Upper lobe of left lung (tissue), 6 donors: ENCODE results near the gene ITPK1. TPM values are rescaled to one million over a fixed set of nuclear protein-coding genes. Genes with fewer than 3 reads are reported as not detected.

Experiments used
- ATAC-seq, 2 donors: fragments of 200-7000 bp; cut with Tn5 transposase; one replicate each; pipeline ENCODE4 v1.9.1; 2022; ENCODE audit warnings: mild to moderate bottlenecking in 2 of 2, moderate library complexity in 2 of 2; ENCODE audit not compliant: low FRiP score in 2 of 2
- DNase-seq, 2 donors: peaks; one replicate each; pipeline ENCODE4 v3.0.0-alpha.2; 2019 to 2020
- H3K27ac ChIP-seq, 4 donors: fragments of 200-600 bp; sonication (generic); one replicate each; pipeline ENCODE4 v1.5.1; 2016 to 2019
- H3K27me3 ChIP-seq, 4 donors: fragments of 200-600 bp; sonication (generic); one replicate each; pipeline ENCODE4 v1.5.1; 2017 to 2019
- H3K36me3 ChIP-seq, 4 donors: fragments of 200-600 bp; sonication (generic); one replicate each; pipeline ENCODE4 v1.5.1; 2016 to 2019
- H3K4me1 ChIP-seq, 4 donors: fragments of 200-600 bp; sonication (generic); one replicate each; pipeline ENCODE4 v1.5.1; 2018 to 2019
- H3K4me3 ChIP-seq, 4 donors: fragments of 200-600 bp; sonication (generic); one replicate each; pipeline ENCODE4 v1.5.1; 2017 to 2019; ENCODE audit warnings: mild to moderate bottlenecking in 2 of 4, moderate library complexity in 1 of 4
- H3K9me3 ChIP-seq, 4 donors: fragments of 200-600 bp; sonication (generic); one replicate each; pipeline ENCODE4 v1.5.1; 2018 to 2019
- CTCF ChIP-seq, 6 experiments: fragments of 450-650 bp in 4 of 6; fragments of 200-600 bp in 2 of 6; sonication (generic) in 2 of 6; IDR thresholded peaks; one replicate each; pipeline ENCODE4 v1.5.1; 2016 to 2019; ENCODE audit warnings: antibody characterized with exemption in 6 of 6
- EP300 ChIP-seq, 4 donors: sonication (generic); formaldehyde crosslinking; IDR thresholded peaks; one replicate each; pipeline ENCODE4 v1.5.1; 2017; ENCODE audit warnings: antibody characterized with exemption in 4 of 4, control low read depth in 2 of 4
- POLR2A ChIP-seq, 4 donors: fragments of 450-650 bp; IDR thresholded peaks; one replicate each; pipeline ENCODE4 v1.5.1; 2016 to 2017; ENCODE audit warnings: antibody characterized with exemption in 4 of 4, mild to moderate bottlenecking in 2 of 4
- POLR2AphosphoS5 ChIP-seq, 2 donors: sonication (generic); formaldehyde crosslinking; IDR thresholded peaks; one replicate each; pipeline ENCODE4 v1.5.1; 2017; ENCODE audit warnings: antibody characterized with exemption in 2 of 2
- WGBS, 2 donors: methylation state at CpG; one replicate each; pipeline ENCODE4 v1.1.5; 2017 to 2018; 5-methylcytosine and 5-hydroxymethylcytosine counted together
- total RNA-seq, 6 donors: library from RNA; depleted of rRNA in 4 of 6; stranded (reverse); fragments of >200 nt in 4 of 6; gene quantifications; one replicate each; pipeline versions ENCODE4 v1.1.0 to v1.2.1, GENCODE V29; 2016 to 2021
- donor health status: DM: no; HTN: no; CAD: no; lungs with moderate emphysema.
- donor health status: DM: no; HTN: yes; CAD: no; lungs with severe emphysema.

The ITPK1 gene
- total RNA-seq, 6 donors from 2014 or later = 41.9 to 128 (median 86.1) TPM

GRCh38 chr14:93094121-93094918 is 21.4 kb downstream of the ITPK1 start:
- no peak for ATAC-seq
- TF ChIP-seq EP300 (IDR thresholded peaks at IDR 0.05) (no peak), POLR2A (IDR thresholded peaks at IDR 0.05) (no peak)
- Histone ChIP-seq H3K4me1 (peaks cover 2 to 36% (median 15%) of the 10 kb centered on the region in 4 donors), H3K4me3 (no peak overlapping the region), H3K36me3 (no peaks in the 10 kb centered on the region), H3K9me3 (no peaks in the 10 kb centered on the region), H3K27me3 (no peaks in the 10 kb centered on the region), H3K27ac (no peak overlapping the region)
- 93 to 94% methylated on average over 14 to 20 of the region's 20 CpGs for WGBS, 2 donors
- DNase-seq = no peak

GRCh38 chr14:93092606-93093556 is 22.8 kb downstream of the ITPK1 start:
- no peak overlapping the region for H3K27ac ChIP-seq
- WGBS, 2 donors = 90 to 94% methylated on average over 14 to 24 of the region's 24 CpGs
- no peak for TF ChIP-seq POLR2AphosphoS5 (IDR thresholded peaks at IDR 0.05)
- TF ChIP-seq CTCF (IDR thresholded peaks at IDR 0.05) = no peak
- TF ChIP-seq POLR2A (IDR thresholded peaks at IDR 0.05) = no peak
- no peak for TF ChIP-seq EP300 (IDR thresholded peaks at IDR 0.05)
- no peaks in the 10 kb centered on the region for H3K36me3 ChIP-seq
- no peaks in the 10 kb centered on the region for H3K9me3 ChIP-seq
- H3K27me3 ChIP-seq = no peaks in the 10 kb centered on the region
- ATAC-seq (no peak), DNase-seq (no peak)
- H3K4me1 ChIP-seq = peaks cover 0 to 27% (median 14%) of the 10 kb centered on the region in 4 donors
- no peak overlapping the region for H3K4me3 ChIP-seq

GRCh38 chr14:93091666-93092065 is 24.1 kb downstream of the ITPK1 start:
- peaks cover 0 to 24% (median 14%) of the 10 kb centered on the region in 4 donors for H3K4me1 ChIP-seq
- no peaks in the 10 kb centered on the region for H3K27me3 ChIP-seq
- no peak for ATAC-seq
- H3K4me3 ChIP-seq = no peak overlapping the region
- no peak for DNase-seq
- no peaks in the 10 kb centered on the region for H3K9me3 ChIP-seq
- no peaks in the 10 kb centered on the region for H3K36me3 ChIP-seq
- 92% methylated on average over 2 to 8 of the region's 8 CpGs for WGBS, 2 donors
- TF ChIP-seq CTCF (IDR thresholded peaks at IDR 0.05) (no peak), EP300 (IDR thresholded peaks at IDR 0.05) (no peak), POLR2A (IDR thresholded peaks at IDR 0.05) (no peak), POLR2AphosphoS5 (IDR thresholded peaks at IDR 0.05) (no peak)
- H3K27ac ChIP-seq = peak overlapping the region in 1 of 4 donors; percentile 10

GRCh38 chr14:93090826-93091555 is 24.7 kb downstream of the ITPK1 start:
- peaks cover 0 to 28% (median 14%) of the 10 kb centered on the region in 4 donors for H3K4me1 ChIP-seq
- WGBS, 2 donors = 77 to 81% methylated on average over 11 of the region's 11 CpGs
- DNase-seq = no peak
- H3K36me3 ChIP-seq = no peaks in the 10 kb centered on the region
- no peak overlapping the region for H3K27ac ChIP-seq
- no peak for ATAC-seq
- H3K27me3 ChIP-seq = no peaks in the 10 kb centered on the region
- TF ChIP-seq EP300 (IDR thresholded peaks at IDR 0.05) (no peak), POLR2A (IDR thresholded peaks at IDR 0.05) (no peak), POLR2AphosphoS5 (IDR thresholded peaks at IDR 0.05) (no peak), CTCF (IDR thresholded peaks at IDR 0.05) (no peak)
- no peaks in the 10 kb centered on the region for H3K9me3 ChIP-seq
- H3K4me3 ChIP-seq = no peak overlapping the region
